OCI-LY7 (cell line): ENCODE data around the gene GARIN5B. TPM values are rescaled to one million over a fixed set of nuclear protein-coding genes. Genes with fewer than 3 reads are reported as not detected.
"Not testable (repeated sequence)": the region's sequence is repeated elsewhere in the genome, so short reads cannot be mapped to it uniquely, and the experiment has no call there.

ENCODE experiments used
- BruUV-seq: library from RNA; stranded (reverse); fragments of 400-500 nt; replicated peaks from 2 replicates; lab custom pipeline; 2021; lab: Mats Ljungman, UMichigan
- CTCF ChIA-PET: fragments of 300-600 bp; sonication (Branson Sonifier 250); formaldehyde crosslinking; loops from one replicate; lab custom pipeline; 2022; ENCODE audit warnings: antibody characterized with exemption; ENCODE audit not compliant: unreplicated experiment; lab: Charles Lee
- POLR2A ChIA-PET: fragments of 300-600 bp; sonication (Branson Sonifier 250); formaldehyde crosslinking; loops from one replicate; lab custom pipeline; 2022; ENCODE audit warnings: antibody characterized with exemption; lab: Charles Lee
- DNase-seq: peaks from one replicate; pipeline ENCODE4 v3.0.0-alpha.2; 2015; ENCODE audit warnings: low spot score
- H2AFZ ChIP-seq: fragments of 200-600 bp; sonication (generic), shearing (Covaris generic); 2 replicates; pipeline ENCODE4 v1.6.1; 2014; ENCODE audit warnings: mild to moderate bottlenecking, antibody characterized with exemption, low read length, moderate library complexity
- H3K27ac ChIP-seq: fragments of 200-600 bp; sonication (generic); 2 replicates; pipeline ENCODE4 v1.5.1; 2014; ENCODE audit warnings: mixed run types, low read depth, mild to moderate bottlenecking, moderate library complexity, low read length, inconsistent platforms; ENCODE audit not compliant: poor library complexity, severe bottlenecking
- H3K36me3 ChIP-seq: fragments of 200-600 bp; sonication (generic); 2 replicates; pipeline ENCODE4 v1.6.1; 2014; ENCODE audit warnings: mild to moderate bottlenecking, antibody characterized with exemption, low read length, moderate library complexity, mixed read lengths; ENCODE audit not compliant: insufficient read depth
- H3K4me1 ChIP-seq: fragments of 200-600 bp; sonication (generic); 2 replicates; pipeline ENCODE4 v1.5.1; 2014; ENCODE audit warnings: mild to moderate bottlenecking, low read length; ENCODE audit not compliant: insufficient read depth, poor library complexity, severe bottlenecking
- H3K4me2 ChIP-seq: fragments of 200-600 bp; sonication (generic); 2 replicates; pipeline ENCODE4 v1.6.1; 2014; ENCODE audit warnings: mild to moderate bottlenecking, low read length
- H3K4me3 ChIP-seq: fragments of 200-600 bp; sonication (generic); 2 replicates; pipeline ENCODE4 v1.5.1; 2014; ENCODE audit warnings: mild to moderate bottlenecking, low read depth, low read length; ENCODE audit not compliant: poor library complexity, severe bottlenecking
- H3K79me2 ChIP-seq: fragments of 200-600 bp; sonication (generic); 2 replicates; pipeline ENCODE4 v1.6.1; 2016; ENCODE audit warnings: low read depth, mild to moderate bottlenecking, low read length, moderate library complexity, mixed read lengths; ENCODE audit not compliant: insufficient read depth
- H3K9me2 ChIP-seq: fragments of 200-600 bp; sonication (generic); 2 replicates; pipeline ENCODE4 v1.6.1; 2016; ENCODE audit warnings: mild to moderate bottlenecking, low read length, mixed read lengths; ENCODE audit not compliant: insufficient read depth
- H3K9me3 ChIP-seq: fragments of 200-600 bp; sonication (generic); 2 replicates; pipeline ENCODE4 v1.6.1; 2014; ENCODE audit warnings: mild to moderate bottlenecking, mixed run types, low read length, mixed read lengths
- H4K20me1 ChIP-seq: fragments of 200-600 bp; sonication (generic); 2 replicates; pipeline ENCODE4 v1.6.1; 2014; ENCODE audit warnings: mild to moderate bottlenecking, antibody characterized with exemption, low read length, moderate library complexity, mixed read lengths; ENCODE audit not compliant: insufficient read depth
- EZH2phosphoT487 ChIP-seq: fragments of 200-600 bp; sonication (generic); IDR thresholded peaks from 2 replicates; pipeline ENCODE4 v1.6.1; 2018; ENCODE audit warnings: low read depth, borderline replicate concordance, mild to moderate bottlenecking, mixed run types, antibody characterized with exemption, low read length, moderate library complexity, mixed read lengths
- intact Hi-C: fragments of 100-400 bp; cut with micrococcal nuclease; formaldehyde crosslinking; loops from one replicate; pipeline ENCODE4 v1.10.0; 2022; ENCODE audit not compliant: unreplicated experiment
- total RNA-seq, 2 experiments: library from RNA; depleted of rRNA in 1 of 2; stranded (reverse); fragments of >200 nt in 1 of 2; shearing (Covaris generic) in 1 of 2; gene quantifications; 2 replicates each; pipeline ENCODE4 v1.2.3, GENCODE V29; 2014 to 2022
- TF ChIP-seq, protein P1 (sequence below): fragments of 200-600 bp; sonication (generic); conservative IDR thresholded peaks from 2 replicates; pipeline ENCODE4 v1.5.1; 2014; ENCODE audit warnings: mild to moderate bottlenecking, antibody characterized with exemption, low read length, moderate library complexity, mixed read lengths

GARIN5B gene
- total RNA-seq, 2 experiments from 2014 or later: not detected

DNA sequence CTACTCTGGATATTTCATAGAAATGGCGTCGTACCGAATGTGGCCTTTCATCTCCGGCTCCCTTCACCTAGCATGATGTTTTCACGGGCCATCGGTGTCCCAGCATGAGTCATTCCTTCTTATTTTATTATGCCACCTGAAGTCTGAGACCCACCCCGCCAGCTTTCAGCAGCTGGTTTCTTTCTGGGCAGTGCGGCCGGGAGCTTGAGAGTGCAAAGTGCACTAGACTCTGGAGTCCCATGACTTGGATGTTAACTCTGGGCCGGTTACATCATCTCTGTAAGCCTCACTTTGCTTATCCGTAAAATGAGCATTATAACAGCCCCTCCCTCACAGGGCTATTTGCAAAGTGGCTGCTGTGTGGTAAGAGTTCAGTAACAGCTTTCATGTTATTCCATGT, 29.2 kb downstream of the GARIN5B start:
- Histone ChIP-seq H3K4me2 (no peak overlapping the region), H3K79me2 (no peaks in the 10 kb centered on the region), H3K36me3 (no peaks in the 10 kb centered on the region), H3K9me3 (no peaks in the 10 kb centered on the region), H3K27ac (no peak overlapping the region), H3K4me3 (no peak overlapping the region), H4K20me1 (no peaks in the 10 kb centered on the region), H2AFZ (no peak overlapping the region), H3K9me2 (no peaks in the 10 kb centered on the region), H3K4me1 (peaks cover 10% of the 10 kb centered on the region)
- intact Hi-C loops: no loop called here
- TF ChIP-seq, protein P1, sequence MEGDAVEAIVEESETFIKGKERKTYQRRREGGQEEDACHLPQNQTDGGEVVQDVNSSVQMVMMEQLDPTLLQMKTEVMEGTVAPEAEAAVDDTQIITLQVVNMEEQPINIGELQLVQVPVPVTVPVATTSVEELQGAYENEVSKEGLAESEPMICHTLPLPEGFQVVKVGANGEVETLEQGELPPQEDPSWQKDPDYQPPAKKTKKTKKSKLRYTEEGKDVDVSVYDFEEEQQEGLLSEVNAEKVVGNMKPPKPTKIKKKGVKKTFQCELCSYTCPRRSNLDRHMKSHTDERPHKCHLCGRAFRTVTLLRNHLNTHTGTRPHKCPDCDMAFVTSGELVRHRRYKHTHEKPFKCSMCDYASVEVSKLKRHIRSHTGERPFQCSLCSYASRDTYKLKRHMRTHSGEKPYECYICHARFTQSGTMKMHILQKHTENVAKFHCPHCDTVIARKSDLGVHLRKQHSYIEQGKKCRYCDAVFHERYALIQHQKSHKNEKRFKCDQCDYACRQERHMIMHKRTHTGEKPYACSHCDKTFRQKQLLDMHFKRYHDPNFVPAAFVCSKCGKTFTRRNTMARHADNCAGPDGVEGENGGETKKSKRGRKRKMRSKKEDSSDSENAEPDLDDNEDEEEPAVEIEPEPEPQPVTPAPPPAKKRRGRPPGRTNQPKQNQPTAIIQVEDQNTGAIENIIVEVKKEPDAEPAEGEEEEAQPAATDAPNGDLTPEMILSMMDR: no peak
- TF ChIP-seq EZH2phosphoT487: no peak
- BruUV-seq: no TSS peak
- CTCF ChIA-PET: no interaction called here
- DNase-seq: no peak
- POLR2A ChIA-PET: no interaction called here

DNA sequence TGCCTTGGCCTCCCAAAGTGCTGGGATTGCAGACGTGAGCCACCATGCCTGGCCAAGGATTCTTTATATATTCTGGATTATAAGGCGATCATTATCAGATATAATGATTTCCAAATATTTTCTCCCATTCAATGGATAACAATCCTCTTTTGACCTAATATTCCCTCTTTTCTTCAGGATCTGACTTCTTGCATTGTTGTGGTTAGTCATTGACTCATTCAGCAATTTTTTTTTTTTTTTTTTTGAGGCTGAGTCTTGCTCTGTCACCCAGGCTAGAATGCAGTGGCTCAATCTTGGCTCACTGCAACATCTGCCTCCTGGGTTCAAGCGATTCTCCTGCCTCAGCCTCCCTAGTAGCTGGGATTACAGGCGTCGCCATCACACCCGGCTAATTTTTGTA, 33.3 kb downstream of the GARIN5B start:
- CTCF ChIA-PET, DNase-seq, H3K9me3 ChIP-seq, H3K27ac ChIP-seq, H4K20me1 ChIP-seq, H3K4me1 ChIP-seq, H3K4me3 ChIP-seq, H3K9me2 ChIP-seq, H3K36me3 ChIP-seq, H3K4me2 ChIP-seq, intact Hi-C loops, H3K79me2 ChIP-seq, H2AFZ ChIP-seq, BruUV-seq, POLR2A ChIA-PET: not testable (repeated sequence)

DNA sequence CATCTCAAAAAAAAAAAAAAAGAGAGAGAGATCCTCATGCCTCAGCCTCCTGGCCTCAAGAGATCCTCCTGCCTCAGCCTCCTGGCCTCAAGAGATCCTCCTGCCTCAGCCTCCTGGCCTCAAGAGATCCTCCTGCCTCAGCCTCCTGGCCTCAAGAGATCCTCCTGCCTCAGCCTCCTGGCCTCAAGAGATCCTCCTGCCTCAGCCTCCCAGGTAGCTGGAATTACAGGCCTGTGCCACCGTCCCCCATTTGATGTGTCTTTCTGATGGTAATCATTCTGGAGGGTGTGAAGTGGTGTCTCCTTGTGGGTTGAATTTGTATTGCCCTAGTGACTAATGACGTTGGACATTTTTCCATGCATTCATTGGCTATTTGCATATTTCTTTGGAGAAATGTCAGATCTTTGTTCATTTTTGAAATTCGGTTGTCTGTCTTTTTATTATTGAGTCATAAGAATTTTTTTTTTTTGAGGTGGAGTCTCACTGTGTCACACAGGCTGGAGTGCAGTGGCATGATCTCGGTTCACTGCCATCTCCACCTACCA, 34.2 kb downstream of the GARIN5B start:
- H3K4me1 ChIP-seq, H3K9me3 ChIP-seq, H3K4me3 ChIP-seq, H3K79me2 ChIP-seq, POLR2A ChIA-PET, H3K4me2 ChIP-seq, H4K20me1 ChIP-seq, H3K9me2 ChIP-seq, intact Hi-C loops, H3K36me3 ChIP-seq, H3K27ac ChIP-seq, DNase-seq, CTCF ChIA-PET, BruUV-seq, H2AFZ ChIP-seq: not testable (repeated sequence)

DNA sequence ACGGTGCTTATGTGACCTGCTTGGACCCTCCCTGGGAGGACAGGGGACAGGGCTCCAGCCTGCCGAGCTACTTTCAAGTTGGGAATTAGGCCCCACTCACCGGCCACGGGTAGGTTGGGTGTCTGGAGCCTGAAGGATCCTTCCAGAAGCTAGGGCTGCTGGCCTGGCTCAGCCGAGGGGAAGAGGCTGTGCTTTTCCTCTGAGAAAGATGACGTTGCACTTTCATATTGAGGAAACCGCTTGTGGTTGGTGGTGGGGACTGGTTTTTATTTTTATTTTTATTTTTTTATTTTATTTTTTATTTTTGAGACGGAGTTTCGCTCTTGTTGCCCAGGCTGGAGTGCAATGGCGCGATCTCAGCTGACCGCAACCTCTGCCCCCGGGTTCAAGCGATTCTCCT, 37.9 kb downstream of the GARIN5B start, which contains the start of gene TMEM150B:
Gene TMEM150B, minus strand, starts transcription at position 170 of the 400 bp plus-strand sequence. CDS start 4,305 bp downstream, outside the sequence.
- TF ChIP-seq EZH2phosphoT487: no peak
- TF ChIP-seq, protein P1: no peak
- Histone ChIP-seq H2AFZ (no peak within 1 kb of the TSS), H3K79me2 (no peaks in the 10 kb centered on the region), H3K9me2 (no peaks in the 10 kb centered on the region), H3K9me3 (no peaks in the 10 kb centered on the region), H3K27ac (no peak within 1 kb of the TSS), H4K20me1 (no peaks in the 10 kb centered on the region), H3K4me3 (no peak within 1 kb of the TSS), H3K4me2 (no peak within 1 kb of the TSS), H3K36me3 (no peaks in the 10 kb centered on the region), H3K4me1 (peaks cover 11% of the 10 kb centered on the region)
- intact Hi-C loops: no loop called here
- DNase-seq: no peak
- no TSS peak for BruUV-seq
- POLR2A ChIA-PET: no interaction called here
- CTCF ChIA-PET: no interaction called here
